Hepatocyte (in vitro differentiated cells): Measurements from ENCODE around the gene ABCD2.

Experiments
- EZH2 ChIP-seq: fragments of 200-600 bp; sonication (generic); IDR thresholded peaks from 2 replicates; pipeline ENCODE4 v1.6.1; 2016; ENCODE audit warnings: antibody characterized with exemption, mild to moderate bottlenecking, borderline replicate concordance
- EZH2phosphoT487 ChIP-seq: fragments of 200-600 bp; sonication (generic); IDR thresholded peaks from one replicate; pipeline ENCODE4 v1.6.1; 2018; ENCODE audit warnings: antibody characterized with exemption, mild to moderate bottlenecking, low read depth, moderate library complexity; ENCODE audit not compliant: unreplicated experiment, severe bottlenecking
- TF ChIP-seq, protein P1 (sequence below): fragments of 200-600 bp; sonication (generic); IDR thresholded peaks from 2 replicates; pipeline ENCODE4 v1.5.1; 2016; ENCODE audit warnings: antibody characterized with exemption, mild to moderate bottlenecking; ENCODE audit not compliant: poor library complexity

GRCh38 chr12:39646963-39647362 is 27.4 kb upstream of the ABCD2 start:
- TF ChIP-seq, protein P1, sequence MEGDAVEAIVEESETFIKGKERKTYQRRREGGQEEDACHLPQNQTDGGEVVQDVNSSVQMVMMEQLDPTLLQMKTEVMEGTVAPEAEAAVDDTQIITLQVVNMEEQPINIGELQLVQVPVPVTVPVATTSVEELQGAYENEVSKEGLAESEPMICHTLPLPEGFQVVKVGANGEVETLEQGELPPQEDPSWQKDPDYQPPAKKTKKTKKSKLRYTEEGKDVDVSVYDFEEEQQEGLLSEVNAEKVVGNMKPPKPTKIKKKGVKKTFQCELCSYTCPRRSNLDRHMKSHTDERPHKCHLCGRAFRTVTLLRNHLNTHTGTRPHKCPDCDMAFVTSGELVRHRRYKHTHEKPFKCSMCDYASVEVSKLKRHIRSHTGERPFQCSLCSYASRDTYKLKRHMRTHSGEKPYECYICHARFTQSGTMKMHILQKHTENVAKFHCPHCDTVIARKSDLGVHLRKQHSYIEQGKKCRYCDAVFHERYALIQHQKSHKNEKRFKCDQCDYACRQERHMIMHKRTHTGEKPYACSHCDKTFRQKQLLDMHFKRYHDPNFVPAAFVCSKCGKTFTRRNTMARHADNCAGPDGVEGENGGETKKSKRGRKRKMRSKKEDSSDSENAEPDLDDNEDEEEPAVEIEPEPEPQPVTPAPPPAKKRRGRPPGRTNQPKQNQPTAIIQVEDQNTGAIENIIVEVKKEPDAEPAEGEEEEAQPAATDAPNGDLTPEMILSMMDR, result no peak
- TF ChIP-seq EZH2phosphoT487, result no peak
- TF ChIP-seq EZH2, result no peak
